Epithelial cell of esophagus (primary cell): ENCODE results near the gene SLC25A43.
A peak's percentile ranks its signal among the peaks of the same experiment; 100 is the strongest.
"Not testable (repeated sequence)": the region's sequence is repeated elsewhere in the genome, so short reads cannot be mapped to it uniquely, and the experiment has no call there.

Source experiments
- DNase-seq: peaks from one replicate; pipeline ENCODE4 v3.0.0; 2010; ENCODE audit warnings: low read depth
- H3K4me3 ChIP-seq: 2 replicates; pipeline ENCODE4 v1.5.1; 2011; ENCODE audit warnings: mild to moderate bottlenecking, low read length, control low read depth
- CTCF ChIP-seq: IDR thresholded peaks from 2 replicates; pipeline ENCODE4 v1.5.1; 2011; ENCODE audit warnings: low read depth, mild to moderate bottlenecking, low read length, control low read depth, inconsistent platforms; ENCODE audit not compliant: insufficient read depth; ENCODE audit errors: missing control alignments

The SLC25A43 gene

DNA sequence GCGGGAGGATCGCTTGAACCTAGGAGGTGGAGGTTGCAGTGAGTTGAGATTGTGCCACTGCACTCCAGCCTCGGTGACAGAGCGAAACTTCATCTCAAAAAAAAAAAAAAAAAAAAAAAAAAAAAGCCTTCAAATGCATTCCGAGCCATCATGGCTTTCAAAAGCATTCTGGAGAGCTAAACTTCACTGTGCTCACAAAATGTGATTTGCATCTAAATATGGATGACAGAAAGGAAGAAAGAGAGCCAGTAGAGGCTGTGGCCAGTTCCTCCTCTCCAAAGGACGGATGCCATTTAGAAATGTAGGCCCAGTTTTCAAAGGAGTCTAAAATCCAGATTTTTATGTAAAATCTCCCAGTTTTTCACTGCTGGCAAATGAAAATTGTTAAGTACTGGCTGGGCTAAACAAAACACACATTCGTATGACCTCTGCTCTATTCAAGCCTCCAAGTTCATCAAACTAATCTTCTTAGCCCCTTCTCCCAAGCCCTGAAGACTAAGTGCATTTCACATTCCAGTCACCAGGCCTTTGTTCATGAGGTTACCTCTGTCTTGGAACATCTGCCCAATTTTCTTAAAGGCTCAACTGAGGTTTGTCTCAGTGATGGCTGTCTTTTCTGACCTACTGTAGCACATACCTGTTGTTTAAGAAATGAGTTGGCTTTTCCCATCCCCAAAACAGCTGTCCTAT lies 22.0 kb downstream of the SLC25A43 start:
- no peak for DNase-seq
- no peak overlapping the region for H3K4me3 ChIP-seq
- TF ChIP-seq CTCF = no peak

GRCh38 chrX:119423631-119424030 lies 24.5 kb downstream of the SLC25A43 start:
- no peak overlapping the region for H3K4me3 ChIP-seq
- TF ChIP-seq CTCF = no peak
- DNase-seq = peak; percentile 47

GRCh38 chrX:119424999-119425398 lies 25.9 kb downstream of the SLC25A43 start:
- H3K4me3 ChIP-seq = no peak overlapping the region
- DNase-seq = no peak
- no peak for TF ChIP-seq CTCF

- no peak for TF ChIP-seq CTCF
- no peak for DNase-seq
- no peak overlapping the region for H3K4me3 ChIP-seq
Observed at GRCh38 chrX:119427024-119427794, 28.1 kb downstream of the SLC25A43 start.

GRCh38 chrX:119427795-119428185 lies 28.7 kb downstream of the SLC25A43 start:
- no peak overlapping the region for H3K4me3 ChIP-seq
- DNase-seq = no peak
- TF ChIP-seq CTCF = no peak

- no peak for TF ChIP-seq CTCF
- no peak overlapping the region for H3K4me3 ChIP-seq
- no peak for DNase-seq
Observed at GRCh38 chrX:119429471-119429870, 30.3 kb downstream of the SLC25A43 start.

DNA sequence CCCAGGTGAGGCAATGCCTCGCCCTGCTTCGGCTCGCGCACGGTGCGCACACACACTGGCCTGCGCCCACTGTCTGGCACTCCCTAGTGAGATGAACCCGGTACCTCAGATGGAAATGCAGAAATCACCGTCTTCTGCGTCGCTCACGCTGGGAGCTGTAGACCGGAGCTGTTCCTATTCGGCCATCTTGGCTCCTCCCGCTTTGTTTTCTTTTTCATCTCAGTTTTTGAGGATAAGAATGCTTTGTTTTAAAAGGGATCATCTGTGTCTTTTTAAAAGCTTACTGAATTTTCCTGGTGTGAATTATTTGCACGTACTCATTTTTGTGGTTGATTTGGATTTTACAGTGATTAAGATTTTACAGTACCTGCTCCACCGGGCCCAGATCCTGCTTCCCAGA lies 42.2 kb downstream of the SLC25A43 start:
- not testable (repeated sequence) for H3K4me3 ChIP-seq, DNase-seq
